ENCODE data around the gene TUBB2A.

GRCh38 chr6:3109761-3110160, 47.6 kb downstream of the TUBB2A start:
- TF ChIP-seq ZNF274 (IDR thresholded peaks at IDR 0.05; ENCODE audit: low read depth, low read length): no peak
- TF ChIP-seq YY1 (IDR thresholded peaks at IDR 0.05; ENCODE audit: insufficient read depth, insufficient read length): no peak
- no peak for TF ChIP-seq SUZ12 (IDR thresholded peaks at IDR 0.05; ENCODE audit: extremely low read depth, insufficient read depth, insufficient read length)

Data from NT2/D1 (cell line).